ENCODE data around the gene OSTN.
"Not testable (repeated sequence)": the region's sequence is repeated elsewhere in the genome, so short reads cannot be mapped to it uniquely, and the experiment has no call there.

OSTN gene, protein sequence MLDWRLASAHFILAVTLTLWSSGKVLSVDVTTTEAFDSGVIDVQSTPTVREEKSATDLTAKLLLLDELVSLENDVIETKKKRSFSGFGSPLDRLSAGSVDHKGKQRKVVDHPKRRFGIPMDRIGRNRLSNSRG

DNA sequence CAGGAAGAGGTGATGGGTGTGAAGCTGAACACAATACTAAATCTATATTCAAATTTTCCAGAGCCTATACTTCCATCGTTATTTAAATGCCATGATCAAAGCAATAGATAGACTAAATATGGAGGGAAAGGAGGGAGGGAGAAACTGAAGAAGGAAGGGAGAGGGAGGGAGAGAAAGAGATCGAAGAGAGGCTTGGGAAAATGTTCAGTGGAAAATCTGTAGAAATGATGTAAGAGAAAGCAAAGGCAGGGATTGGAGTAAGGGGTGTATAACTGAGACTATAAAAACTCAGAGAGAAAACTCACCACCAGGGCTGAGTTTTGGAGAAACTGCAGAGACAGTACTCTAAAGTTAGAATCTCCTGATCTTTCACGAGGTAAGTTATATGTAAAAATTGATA lies at the start of gene OSTN:
Gene OSTN (plus strand): TSS at position 310 of the 400 bp plus-strand sequence. CDS start 13,292 bp downstream, outside the sequence.
- DNase-seq: no peak

DNA sequence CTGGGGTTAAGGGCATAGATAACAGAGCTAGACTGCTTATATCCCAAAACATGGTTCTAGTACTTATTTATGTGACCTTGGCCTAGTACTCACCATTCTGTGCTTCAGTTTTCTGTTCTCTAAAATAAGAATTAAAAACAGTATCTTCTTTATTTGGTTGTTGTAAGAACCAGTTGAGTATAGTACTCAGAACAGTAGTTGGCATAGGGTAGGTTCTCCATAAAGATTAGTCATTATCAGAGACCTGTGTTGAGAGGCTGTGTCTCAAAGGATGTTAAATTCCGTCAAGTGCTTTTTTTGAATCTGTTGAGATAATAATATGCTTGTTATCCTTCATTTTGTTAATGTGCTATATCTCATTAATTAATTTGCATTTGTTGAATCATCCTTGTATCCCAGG lies 47.4 kb upstream of the OSTN start:
- no peak for DNase-seq

DNA sequence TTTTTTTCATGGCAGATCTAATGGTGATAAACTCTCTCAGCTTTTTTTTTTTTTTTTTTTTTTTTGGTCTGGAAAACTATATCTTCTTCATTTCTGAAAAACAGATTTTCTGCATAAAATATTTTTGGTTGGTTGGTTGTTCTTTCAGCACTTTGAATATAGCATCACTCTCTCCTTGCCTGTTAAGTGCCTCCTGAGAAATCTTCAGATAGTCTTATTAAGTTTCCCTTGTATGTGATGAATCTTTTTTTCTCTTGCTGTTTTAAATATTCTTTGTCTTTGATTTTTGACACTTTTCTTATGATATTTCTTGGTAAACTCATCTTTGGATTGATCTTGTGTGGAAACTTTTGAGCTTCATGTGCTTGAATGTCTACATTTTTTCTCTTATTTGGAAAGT lies 44.2 kb upstream of the OSTN start:
- DNase-seq: no peak

DNA sequence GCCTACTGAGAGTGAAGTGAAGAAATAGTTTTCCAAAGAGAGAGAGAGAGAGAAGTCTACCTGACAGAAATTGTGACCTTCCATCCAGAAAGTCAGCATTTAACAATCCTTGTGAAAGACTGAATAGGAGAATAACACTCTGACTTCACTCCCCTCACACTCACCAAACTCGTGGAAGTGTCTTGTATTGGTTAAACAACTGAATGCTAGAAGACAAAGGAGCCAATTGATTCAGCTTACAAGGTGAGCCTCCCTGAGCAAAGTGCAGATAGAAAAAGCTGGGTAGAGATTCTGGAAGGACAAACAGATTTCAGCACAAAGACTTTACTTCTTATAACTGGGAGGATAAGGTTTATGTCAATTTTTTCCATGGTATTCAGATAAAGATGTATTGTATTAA lies 40.8 kb upstream of the OSTN start:
- DNase-seq: no peak

DNA sequence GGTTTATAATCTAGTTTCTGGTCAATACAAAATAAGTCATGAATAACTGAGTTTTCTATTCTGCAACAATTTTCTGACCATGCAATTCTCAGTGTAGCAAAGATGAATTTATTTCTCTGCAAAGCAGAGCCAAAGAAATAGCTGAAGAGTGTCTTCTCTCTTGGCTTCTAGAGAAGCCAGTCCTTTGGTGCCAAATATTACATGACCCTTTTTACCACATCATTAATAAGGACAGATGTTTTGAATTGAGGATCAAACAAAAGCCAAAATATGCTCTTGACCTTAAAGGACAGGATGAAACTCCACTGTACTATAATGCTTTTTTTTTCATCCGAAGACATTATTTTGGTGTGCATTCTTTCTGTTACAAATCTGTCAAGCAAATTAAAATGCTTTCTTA lies 40.2 kb upstream of the OSTN start:
- DNase-seq: no peak

DNA sequence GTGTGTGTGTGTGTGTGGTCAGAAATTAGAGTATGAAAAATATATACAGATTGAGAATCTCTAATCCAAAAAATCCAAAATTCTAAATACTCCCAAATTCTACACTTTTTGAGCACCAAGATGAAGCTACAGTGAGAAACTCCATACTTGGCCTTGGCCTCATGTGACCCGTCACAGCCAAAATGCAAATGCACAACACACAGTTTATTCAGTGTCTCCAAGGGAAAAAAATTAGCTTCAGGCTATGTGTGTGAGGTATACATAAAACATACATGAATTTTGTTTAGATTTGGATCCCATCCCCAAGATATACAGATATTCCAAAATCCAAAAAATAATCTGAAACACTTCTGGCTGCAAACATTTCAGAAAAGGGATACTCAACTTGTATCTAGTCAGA lies 33.2 kb upstream of the OSTN start:
- no peak for DNase-seq

DNA sequence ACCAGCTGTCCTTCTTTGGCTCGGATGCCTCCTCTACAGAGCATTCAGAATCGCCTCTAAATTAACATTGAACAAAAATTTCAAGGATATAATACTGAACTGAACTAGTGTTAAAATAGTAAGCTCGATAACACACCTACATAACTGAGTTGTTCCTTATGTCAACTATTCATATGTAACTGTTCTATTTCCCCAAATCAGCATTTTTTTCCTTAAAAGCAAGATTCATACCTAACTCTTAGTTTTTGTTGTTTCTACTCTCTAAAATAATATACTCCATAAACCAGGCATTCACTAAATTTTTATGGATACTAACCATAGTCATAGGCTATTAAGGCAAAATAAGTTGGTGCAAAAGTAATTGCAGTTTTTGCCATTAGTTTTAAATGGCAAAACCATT lies 32.7 kb upstream of the OSTN start:
- DNase-seq: no peak

DNA sequence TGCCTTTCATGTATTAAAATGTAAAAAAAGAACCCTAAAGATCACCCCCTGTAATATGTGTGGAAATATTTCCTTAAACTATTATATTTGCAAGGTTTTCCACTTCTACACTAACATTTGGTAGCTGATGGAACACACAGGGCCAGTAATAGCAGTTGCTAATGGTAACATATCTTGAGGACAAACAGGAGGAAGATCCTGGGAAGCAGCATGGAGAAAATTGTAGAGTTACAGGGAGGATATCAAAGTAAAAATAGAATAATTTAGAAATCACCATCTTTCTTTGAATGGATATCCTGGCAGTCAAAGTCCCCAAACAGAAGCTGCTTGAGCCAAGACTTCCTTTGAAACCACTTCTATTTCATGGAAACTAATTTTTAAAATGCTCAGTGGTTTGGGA lies 29.5 kb upstream of the OSTN start:
- no peak for DNase-seq

DNA sequence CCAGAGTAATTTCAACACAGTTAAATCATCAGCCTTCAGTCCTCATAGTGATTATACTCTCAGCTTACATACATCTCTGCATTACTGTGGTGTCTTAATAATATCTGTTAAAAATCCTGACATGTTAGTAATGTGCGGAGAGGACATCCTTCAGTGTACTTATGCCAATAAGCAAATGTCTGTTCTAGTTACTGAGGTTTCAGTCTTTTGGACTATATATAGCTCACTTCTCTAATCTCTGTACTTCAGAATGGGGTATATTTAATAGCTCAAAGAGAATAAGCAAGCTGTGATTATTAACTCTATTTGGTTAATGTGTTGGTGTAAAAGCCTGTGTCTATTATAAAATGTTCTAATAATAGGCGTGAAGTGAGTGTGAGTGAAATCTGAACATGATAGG lies 28.9 kb upstream of the OSTN start:
- no peak for DNase-seq

DNA sequence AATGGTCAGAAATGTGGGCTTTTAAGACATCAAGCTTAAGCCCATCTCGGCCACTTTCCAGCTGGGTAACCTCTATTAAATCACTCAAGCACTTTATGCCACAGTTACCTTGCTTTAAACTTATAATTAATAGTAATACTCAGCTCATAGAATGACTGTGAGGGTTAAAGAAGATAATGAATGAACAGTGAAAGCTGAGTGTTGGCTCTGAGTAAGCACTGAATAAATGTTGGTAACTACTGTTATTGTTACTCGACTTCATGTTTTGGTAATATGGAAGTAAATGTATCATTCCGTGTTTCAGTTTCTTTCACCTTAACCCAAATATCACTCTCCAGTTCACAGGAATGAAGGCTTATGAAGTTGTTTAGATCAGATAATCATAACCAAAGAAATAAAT lies 23.9 kb upstream of the OSTN start:
- DNase-seq: no peak

DNA sequence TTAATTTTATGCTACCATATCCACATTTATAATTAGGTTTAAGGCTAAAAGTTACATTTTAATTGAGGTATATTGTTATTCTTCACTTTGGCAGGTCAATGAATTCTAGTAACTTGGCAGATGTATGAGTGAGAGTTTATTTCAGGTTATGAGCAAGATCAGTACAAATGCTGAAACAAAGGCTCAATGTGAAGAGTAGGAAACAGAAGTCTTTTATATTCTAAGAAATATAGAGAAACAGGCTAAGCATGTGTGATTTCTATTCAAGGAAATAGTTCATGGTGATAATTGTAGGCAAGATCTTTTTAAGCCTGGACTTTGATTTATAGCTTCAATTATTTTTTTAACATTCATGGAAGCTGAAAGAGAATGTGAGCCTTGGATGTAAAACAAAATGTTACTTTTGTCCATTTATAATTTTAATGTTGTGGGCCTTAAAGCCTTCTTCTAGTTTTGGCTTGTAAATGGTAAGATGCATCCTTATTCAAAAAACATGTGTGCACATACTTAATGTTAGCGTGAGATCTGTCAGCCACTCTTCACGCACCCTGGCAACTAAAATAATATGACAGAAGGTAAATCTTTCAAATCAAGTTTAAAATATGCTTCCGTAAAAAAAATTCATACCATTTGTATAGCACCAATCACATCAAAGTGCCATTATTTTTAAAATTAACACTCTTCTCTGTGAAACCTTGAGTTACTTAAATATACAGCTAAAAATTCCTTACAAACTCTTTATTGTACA lies 22.8 kb upstream of the OSTN start:
- DNase-seq: no peak

DNA sequence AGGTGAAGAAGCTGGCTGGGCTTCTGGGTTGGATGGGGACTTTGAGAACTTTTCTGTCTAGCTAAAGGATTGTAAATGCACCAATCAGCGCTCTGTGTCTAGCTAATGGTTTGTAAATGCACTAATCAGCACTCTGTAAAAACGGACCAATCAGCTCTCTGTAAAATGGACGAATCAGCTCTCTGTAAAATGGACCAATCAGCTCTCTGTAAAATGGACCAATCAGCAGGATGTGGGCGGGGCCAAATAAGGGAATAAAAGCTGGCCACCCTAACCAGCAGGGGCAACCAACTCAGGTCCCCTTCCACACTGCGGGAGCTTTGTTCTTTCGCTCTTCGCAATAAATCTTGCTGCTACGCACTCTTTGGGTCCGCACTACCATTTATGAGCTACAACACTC lies 13.7 kb upstream of the OSTN start:
- not testable (repeated sequence) for DNase-seq

DNA sequence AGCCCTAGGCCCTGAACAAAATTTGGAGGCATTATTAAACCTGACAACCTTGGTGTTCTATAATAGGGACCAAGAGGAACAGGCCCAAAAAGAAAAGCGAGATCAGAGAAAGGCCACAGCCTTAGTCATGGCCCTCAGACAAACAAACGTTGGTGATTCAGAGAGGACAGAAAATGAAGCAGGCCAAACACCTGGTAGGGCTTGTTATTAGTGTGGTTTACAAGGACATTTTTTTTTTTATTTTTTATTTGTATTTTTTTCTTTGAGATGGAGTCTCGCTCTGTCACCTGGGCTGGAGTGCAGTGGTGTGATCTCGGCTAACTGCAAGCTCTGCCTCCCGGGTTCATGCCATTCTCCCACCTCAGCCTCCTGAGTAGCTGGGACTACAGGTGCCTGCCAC lies 10.8 kb upstream of the OSTN start:
- not testable (repeated sequence) for DNase-seq

DNA sequence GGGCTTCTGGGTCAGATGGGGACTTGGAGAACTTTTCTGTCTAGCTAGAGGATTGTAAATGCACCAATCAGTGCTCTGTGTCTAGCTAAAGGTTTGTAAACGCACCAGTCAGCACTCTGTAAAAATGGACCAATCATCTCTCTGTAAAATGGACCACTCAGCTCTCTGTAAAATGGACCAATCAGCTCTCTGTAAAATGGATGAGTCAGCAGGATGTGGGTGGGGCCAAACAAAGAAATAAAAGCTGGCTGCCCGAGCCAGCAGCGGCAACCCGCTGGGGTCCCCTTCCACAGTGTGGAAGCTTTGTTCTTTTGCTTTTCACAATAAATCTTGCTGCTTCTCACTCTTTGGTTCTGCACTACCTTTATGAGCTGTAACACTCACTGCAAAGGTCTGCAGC lies 6.8 kb upstream of the OSTN start:
- DNase-seq: not testable (repeated sequence)

DNA sequence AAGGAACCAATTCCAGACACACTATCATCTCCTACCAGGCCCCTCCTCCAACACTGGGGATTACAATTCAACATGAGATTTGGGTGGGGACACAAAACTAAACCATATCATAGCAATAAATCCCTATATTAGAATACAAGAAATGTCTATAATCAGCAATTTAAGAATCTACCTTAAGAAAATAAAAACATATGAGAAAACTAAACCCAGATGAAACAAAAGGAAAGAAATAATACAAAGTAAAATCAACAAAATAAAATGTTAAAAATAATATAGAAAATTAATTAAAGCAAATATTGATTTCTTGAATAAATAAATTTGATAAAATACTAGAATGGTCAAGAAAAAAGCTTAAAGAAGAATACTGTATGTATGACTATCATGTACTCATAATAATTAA lies 6.1 kb upstream of the OSTN start:
- no peak for DNase-seq

DNA sequence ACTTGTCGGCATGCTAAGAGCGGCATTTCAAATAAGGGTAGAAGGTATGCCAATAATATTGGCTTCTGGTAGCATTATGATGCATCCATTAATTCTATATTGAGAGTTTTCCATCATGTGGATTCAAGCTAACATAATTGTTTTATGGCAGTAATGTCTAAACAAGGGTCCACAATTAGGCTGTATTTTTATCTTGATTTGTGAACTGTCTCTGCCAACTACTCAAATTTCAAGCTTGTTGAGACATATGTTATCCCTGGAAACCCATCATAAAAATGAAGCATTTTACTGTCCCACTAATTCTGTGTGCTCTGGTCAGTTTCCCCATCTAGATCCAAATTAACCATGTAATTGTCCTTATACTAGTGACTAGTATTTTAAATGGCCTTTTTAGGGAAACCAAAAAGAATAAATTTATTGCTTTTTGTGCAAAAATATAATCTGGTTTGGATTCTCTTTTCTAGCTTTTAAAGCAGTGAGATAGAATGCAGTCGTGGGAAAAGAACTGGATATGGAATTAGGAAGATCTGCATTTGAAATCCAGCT lies 1.2 kb upstream of the OSTN start:
- DNase-seq: no peak

DNA sequence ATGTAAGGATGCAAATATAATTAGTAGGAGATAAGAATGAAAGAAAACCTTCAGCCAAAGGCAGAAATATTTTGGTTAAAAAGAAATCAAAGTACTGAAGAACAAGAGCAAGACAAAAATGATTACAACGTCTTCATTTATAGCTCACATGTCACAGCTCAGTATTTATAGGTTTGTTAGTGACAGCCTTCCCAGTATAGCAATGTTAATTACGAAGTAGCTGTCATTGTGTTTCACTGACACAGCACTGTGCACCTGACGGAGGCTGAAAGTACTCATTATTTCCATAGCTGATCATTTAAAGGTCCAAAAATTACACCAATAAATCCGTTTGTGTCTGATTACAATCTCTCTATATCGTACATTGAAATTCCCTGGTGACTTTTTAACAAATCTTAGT lies 561 bp upstream of the OSTN start:
- no peak for DNase-seq

DNA sequence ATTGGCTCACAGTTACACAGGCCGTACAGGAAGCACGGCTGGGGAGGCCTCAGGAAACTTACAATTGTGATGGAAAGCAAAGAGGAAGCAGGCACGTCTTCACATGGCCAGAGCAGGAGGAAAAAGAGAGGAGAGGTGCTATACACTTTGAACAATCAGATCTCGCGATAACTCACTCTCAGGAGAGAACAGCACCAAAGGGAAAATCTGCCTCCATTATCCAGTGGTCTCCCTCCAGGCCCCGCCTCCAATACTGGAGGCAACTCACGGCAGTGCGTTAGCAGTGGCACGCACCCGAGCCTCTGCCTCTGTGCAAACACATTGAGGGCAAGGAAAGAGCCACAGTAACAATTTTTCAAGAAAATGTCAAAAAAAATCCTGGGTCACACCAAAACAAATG lies 11.0 kb downstream of the OSTN start:
- no peak for DNase-seq

DNA sequence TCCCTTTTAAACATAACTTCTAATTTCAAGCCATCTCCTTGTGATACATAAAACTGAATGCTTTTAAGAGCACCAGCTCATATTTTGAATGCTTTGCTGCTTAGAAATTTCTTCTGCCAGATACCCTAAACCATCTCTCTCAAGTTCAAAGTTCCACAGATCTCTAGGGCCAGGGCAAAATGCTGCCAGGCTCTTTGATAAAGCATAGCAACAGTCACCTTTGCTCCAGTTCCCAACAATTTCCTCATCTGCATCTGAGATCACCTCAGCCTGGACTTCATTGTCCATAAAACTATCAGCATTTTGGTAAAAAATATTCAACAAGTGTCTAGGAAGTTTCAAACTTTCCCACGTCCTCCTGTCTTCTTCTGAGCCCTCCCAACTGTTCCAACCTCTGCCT lies 17.5 kb downstream of the OSTN start:
- DNase-seq: no peak

DNA sequence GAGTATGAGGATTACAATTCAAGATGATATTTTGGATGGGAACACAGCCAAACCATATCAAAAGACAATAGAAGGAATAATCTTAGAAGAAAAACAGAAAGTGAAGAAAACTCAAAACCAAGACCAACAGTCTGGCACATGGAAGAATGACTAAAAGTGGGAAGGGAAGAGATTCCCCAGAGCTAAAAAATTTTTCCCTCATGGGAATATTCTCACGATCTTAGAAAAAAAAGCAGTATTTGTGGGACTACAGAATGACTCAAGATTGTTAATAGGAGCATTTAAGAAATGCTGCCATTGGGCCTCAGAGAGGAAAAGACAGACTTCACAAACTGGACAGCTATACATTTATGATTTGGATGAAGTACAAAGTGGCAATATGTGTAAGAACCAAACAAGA lies 18.3 kb downstream of the OSTN start:
- no peak for DNase-seq

DNA sequence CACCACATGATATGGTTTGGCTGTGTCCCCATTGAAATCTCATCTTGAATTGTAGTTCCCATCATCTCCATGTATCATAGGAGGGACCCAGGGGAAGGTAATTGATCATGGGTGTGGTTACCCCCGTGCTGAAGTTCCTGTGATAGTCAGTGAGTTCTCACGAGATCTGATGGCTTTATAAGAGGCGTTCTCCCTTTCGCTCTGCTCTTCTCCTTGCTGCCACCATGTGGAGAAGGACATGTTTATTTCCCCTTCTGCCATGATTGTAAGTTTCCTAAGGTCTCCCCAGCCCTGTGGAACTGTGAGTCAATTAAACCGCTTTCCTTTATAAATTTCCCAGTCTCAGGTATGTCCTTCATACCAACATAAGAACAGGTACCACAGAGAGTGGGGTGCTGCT lies 21.9 kb downstream of the OSTN start:
- no peak for DNase-seq

DNA sequence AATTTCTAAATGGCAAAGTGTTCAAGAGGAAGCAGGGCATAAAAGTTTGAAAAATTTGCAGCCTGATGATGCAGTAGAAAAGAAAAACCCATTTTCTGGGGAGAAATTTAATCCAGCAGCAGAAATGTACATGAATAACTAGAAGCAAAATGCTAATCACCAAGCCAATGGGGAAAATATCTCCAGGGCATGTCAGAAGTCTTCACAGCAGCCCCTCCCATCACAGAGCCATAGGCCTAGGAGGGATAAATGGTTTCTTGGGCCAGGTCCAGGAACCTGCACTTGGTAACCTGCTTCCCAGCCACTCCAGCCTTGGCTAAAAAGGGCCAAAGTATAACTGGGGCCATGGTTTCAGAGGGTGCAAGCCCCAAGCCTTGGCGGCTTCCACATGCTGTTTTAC lies 22.6 kb downstream of the OSTN start:
- DNase-seq: no peak

DNA sequence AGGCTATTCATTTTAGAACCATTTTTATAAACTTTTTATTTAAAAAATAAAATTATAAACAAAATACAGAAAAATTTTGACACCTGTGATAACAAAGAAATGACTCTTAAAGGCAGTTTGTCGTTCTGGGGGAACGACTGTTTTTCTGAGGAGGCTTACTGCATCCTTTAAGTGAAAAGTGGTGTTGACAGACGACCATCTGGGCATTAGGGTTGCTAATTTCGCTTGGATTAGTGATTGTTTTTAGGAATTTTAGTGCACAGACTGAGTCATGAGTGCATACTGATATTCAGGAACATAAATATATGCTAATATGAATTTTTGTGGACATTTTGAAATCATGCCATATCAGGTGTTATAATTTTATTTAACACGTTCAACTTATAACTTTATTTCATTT lies 28.5 kb downstream of the OSTN start:
- no peak for DNase-seq

DNA sequence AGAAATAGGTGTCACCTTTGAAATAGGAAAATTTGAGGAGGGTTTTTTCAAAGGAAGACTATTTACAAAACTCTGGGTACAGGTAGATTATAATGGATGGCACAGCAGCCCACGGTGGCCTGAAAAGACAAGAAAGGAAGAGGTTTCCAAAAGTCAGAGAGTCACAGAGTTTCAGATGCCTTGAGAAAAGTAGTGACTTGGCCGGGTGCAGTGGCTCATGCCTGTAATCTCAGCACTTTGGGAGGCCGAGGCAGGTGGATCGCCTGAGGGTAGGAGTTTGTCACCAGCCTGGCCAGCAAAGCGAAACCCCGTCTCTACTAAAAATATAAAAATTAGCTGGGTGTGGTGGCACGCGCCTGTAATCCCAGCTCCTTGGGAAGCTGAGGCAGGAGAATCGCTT lies 35.2 kb downstream of the OSTN start:
- DNase-seq: no peak

Measured in stimulated activated naive CD4-positive, alpha-beta T cell (primary cell).